GM04503 (cell line): ENCODE measurements around the gene GNLY.
"Not testable (repeated sequence)": the region's sequence is repeated elsewhere in the genome, so short reads cannot be mapped to it uniquely, and the experiment has no call there.

Source experiments
- DNase-seq: peaks from one replicate; pipeline ENCODE4 v3.0.0-alpha.2; 2012; ENCODE audit warnings: low read depth

GNLY gene

DNA sequence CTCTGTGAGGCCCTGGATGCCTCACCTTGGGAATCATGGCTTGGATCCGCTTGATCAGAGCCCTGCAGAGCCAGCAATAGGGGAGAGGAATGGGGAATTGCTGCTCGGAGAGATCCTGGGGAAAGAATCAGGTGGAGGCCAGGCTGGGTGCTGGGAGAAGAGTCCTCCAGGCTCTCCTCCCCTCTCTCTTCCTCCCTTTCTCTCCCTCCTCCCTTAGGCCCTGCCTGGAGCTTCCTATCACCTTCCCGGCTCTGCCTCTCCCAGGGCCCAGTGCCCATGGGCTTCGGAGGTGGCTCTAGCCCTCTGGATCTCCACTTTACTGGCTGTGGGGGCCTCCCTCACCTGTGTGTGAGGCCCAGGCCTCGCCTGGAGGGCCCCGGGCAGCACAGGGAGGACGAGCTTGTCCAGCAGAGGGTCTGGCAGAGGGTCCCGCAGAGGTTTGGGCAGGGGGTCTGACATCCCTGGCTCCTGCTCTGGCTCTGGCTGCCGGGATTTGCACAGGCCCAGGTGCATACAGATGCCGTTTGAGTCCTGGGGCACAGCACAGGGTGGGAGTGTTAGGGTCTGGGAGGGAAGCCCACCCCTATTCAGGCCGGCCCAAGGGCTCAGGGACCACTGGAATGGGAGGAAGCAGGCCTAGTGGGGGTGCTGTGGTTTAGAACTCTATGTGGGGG is 28.8 kb upstream of the GNLY start:
- no peak for DNase-seq

DNA sequence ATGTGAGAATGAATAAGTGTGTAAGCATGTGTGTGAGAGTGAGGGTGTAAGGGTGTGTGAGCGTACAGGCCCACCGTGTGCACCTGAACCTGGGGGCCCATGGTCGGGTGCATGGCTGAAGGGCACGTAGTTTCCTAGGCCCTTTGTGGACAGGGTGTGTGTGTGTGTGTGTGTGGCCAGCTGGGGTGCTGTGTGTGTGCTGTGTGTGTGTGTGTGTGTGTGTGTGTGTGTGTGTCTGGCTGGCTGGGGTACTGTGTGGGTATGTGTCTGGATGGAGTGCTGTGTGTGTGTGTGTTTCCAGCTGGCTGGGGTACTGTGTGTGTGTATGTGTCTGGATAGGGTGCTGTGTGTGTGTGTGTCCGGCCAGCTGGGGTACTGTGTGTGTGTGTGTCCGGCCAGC is 28.1 kb upstream of the GNLY start:
- no peak for DNase-seq

DNA sequence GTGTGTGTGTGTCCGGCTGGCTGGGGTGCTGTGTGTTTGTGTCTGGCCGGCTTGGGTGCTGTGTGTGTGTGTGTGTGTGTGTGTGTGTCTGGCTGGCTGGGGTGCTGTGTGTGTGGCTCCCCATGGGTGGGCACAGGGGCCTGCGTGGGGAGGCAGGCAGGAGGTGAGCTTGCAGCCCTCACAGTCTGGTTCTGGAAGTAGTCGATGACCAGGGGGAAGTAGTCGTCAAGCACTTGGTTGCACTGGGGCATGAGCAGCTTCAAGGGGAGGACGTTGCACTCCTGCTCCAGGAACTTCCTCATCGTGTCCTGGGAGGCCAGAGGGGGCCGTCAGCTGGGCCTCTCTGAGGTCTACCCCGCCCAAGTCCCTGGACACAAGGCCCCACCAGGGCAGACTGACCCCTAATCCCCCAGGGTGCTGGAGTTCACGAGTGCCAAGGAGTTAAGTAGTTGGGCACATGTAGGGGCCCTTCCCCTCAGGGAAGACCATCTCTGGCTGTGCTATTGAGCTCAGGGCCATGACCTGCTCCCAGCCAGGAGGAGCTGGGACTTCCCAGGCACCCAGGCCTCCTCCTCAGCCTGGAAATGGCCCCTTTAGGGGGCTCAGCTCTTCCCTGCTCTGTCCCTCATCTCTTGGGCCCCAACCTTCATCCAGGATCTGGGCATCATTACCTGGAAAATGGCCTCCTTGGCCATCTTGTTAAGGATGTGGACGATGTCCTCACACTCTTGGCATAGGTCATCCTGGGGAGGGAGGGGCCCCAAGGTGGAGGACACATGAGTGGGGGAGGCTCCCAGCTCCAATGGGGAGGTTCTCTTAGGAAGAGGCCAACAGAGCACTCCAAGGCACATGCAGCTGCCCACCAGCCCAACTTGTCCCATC is 27.5 kb upstream of the GNLY start:
- no peak for DNase-seq

DNA sequence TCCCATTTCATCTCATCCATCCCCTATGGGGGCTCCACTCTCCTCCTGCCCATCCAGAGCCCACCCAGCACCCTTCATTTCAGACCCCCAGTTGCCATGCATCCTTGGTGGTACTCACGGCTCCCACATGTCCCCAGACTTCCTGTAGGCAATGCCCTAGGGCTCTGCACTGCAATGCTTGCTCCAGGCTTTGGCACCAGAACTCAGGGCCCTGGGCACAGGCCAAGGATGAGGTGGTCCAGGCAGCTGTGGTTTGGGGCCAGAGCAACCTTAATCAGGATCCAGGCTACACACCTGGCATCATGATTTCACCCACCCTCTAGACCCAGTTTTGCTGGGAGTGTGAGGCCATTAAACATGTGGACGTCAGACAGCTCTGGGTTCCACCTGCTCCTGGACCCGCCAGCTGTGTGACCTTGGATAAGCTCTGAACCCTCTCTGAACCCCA is 26.6 kb upstream of the GNLY start:
- DNase-seq, result no peak

DNA sequence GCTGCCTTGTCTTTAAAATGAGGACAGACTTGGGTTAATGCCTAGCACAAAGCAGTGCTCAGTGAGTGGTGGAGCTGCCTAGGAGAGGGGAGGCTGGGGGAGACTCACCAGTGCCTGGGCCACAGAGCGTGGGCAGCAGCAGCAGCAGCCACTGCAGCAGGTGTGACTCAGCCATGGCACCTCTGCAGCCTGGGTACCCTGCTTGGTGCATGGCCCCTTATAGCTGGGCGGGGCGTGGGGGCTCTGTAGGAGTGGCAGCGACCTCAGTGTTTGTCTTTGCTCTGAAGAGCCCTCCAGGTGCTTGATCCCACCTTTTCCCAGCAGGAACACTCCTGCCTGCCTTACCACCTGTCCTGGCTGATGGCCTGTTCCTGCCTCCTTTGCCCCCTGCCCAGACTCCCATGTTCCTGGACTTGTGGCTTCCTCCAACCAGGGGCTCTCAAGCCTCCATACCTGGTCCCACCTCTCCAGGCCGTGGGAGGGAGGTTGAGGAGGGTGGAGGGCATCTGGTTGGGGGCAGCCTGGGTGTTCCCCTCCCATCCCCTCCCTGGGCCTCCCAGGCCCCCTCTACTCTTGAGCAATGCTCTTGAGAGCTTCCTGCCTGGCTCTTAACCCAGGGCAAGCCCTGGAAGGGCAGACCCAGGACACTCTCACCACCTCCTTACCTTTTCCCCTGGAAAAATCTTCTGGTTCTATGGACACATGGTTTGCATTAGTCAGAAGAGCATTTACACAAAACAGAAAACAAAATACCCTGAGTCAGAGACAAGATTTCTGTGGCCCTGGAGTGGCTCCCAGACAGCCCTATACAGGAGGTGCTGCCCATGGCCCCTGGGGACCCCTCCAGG is 25.9 kb upstream of the GNLY start, which contains the start of gene SFTPB:
Gene SFTPB (minus strand): TSS at position 191 of the 848 bp plus-strand sequence. CDS start 16 bp downstream, at position 175.
- no peak for DNase-seq

DNA sequence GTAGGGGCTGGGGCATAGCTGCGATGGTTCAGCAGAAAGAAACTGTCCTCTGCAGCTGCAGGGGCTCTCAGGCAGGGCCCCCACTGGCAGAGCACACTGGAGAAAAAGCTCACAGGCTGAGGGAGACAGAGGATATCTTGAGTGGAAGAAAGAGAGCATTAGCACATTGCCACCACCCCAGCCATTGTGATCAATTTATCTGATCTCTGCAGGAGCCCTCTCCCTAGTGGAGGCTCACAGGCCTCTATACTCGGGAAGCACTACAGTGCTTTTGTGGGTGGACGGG is 25.4 kb upstream of the GNLY start:
- no peak for DNase-seq

DNA sequence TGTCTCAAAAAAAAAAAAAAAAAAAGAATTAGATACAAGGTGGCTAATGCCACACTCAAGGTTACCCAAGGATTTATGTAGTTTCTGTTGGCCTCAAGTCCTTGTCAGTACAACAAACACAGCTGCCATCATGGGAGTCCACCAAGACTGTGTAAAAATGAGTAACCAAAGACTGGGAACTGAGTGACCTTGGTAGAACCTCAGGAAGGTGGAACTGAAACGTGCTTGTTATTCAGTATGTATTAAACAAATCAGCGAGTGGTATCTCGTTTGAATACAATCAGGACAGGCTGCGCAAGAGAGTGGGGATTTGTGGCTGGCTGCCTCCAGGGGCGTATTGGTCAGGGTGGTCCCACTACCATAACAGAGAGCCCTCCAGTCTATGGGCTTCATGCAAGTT is 24.6 kb upstream of the GNLY start:
- no peak for DNase-seq

DNA sequence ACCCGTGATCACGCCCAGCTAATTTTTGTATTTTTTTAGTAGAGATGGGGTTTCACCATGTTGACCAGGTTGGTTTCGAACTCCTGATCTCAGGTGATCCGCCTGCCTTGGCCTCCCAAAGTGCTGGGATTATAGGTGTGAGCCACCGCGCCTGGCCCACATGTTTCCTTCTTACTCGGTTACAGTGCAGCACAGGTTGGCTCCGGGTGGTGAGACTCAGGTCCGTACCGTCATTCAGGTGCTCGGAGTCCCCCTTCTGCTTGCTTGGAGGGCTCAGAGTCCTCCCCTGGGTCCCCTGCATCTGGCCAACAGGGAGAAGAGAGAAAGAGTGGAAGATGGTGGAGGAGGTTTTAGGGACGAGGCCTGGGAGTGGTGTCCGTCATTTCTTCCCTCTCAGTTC is 23.7 kb upstream of the GNLY start:
- not testable (repeated sequence) for DNase-seq

DNA sequence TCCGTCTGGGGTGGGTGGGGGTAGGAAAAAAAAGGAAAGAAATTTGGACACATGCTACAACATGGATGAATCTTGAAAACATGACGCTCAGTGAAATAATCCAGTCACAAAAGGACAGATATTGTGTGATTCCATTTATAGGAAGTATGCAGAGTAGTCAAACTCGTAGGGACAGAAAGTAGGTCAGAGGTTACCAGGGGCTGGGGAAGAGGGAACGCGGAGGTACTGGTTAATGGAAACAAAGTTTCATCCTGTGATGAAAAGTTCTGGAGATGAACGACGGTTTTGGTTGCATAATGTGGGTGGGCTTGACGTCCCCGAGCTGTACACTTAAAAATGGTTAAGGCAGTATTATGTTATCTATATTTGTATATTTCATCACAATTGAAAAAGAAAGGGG is 21.7 kb upstream of the GNLY start:
- DNase-seq, result no peak

DNA sequence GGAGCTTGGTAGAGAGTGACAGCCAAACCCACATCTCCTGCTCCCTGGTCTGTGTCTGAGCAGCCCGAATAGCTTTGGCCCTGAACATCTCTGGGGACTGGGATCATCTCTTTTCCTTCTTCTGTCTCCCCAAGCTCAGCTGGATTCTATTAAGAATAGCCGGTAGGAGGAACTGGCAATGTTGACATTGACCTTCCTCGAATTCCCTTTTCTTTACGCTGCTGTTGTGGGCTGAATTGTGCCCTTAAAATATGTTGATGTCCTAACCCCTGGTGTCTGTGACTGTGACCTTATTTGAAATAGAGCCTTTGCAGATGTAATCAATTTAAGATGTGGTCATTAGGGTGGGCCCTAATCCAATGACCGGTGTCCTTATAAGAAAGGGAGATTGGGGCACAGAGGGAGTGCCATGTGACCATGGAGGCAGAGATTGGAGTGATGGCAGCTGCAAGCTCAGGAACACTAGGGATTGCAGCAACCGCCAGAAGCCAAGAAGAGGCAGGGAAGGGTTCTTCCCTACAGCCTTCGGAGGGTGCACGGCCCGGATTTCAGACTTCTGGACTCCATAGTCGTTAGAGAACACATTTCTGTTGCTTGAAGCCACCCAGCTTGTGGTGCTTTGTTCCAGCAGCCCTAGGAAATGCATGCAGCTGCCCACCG is 20.3 kb upstream of the GNLY start:
- DNase-seq, result no peak

DNA sequence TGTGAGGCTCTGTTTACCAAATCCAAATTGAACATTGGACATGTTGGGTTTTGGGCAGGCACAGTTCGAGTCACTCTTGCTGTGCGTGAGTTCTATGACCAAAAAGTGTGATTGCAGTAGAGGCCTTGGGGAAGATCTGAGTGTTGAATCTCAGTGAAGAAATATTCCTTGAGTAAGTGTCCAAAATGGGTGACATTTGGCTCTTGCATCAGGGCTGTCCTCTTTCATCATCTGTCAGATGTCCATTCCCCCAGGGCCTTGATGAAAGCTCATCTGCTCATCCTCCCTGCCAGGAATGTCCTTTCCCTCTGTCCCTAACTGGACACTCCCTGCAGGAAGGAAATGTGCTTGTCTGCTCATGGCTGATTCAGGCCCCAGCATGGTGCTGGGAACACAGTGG is 19.7 kb upstream of the GNLY start:
- DNase-seq, result no peak

DNA sequence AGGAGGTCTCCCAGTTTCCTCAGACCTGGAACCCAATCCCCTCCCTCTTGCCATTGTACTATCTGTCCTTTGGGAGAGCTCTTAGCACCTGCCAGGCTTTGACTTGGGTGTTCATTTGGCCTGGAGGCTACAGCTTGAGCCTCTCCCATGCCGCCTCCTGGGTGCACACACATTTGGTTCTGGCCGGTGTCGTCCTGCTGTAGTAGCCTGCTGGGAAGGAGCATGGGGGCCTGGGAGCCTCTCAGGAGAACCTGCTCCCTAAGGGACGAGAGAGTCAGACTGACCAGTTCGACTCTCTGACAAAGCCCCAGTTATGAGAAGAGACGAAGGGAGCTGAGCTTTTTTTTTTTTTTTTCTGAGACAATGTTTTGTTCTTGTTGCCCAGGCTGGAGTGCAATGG is 18.7 kb upstream of the GNLY start:
- DNase-seq, result no peak

DNA sequence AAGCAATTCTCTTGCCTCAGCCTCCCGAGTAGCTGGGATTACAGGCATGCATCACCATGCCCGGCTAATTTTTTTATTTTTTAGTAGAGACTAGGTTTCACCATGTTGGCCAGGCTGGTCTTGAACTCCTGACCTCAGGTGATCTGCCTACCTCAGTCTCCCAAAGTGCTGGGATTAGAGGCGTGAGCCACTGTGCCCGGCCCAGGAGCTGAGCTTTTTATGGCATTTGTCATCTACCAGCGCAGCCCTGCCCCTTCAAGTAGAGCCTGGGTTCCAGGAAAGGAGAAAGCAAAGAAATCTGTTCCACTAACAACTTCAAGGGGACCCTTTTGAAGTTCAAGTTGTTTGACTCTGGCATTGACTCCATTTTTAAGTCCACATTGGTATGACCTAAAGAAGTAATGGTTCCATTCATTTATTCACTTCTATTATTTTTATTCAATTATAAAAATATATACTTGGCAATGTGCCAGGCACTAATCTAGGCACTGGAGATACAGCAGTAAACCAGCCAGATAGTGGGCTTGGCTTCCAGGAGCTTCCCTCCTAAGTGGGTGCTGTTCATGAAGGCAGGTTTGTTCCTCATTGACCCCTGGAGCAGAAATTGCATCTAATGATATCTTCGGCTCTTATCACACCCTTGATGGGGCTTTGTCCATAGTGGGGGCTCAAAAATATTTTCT is 18.2 kb upstream of the GNLY start:
- no peak for DNase-seq

DNA sequence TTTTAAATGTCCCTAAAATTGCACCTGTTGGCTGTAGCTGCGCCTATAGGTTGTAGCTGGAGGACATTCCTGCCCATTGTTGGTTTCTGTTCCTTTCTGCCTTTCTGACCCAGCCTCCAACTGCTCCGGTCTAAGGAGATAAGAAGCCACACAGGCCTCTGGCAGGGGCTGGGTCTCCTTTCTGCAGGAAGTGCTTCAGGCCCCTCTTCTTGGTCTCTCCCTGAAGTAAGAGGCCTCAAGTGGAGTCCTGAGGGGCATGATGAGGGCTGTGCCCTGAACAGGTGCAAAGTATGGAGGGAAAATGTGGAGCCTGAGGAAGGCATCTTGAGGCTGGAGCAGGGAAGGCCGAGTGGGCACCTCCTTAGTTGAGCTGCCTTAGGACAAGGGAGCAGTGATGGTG is 15.8 kb upstream of the GNLY start:
- DNase-seq, result no peak

DNA sequence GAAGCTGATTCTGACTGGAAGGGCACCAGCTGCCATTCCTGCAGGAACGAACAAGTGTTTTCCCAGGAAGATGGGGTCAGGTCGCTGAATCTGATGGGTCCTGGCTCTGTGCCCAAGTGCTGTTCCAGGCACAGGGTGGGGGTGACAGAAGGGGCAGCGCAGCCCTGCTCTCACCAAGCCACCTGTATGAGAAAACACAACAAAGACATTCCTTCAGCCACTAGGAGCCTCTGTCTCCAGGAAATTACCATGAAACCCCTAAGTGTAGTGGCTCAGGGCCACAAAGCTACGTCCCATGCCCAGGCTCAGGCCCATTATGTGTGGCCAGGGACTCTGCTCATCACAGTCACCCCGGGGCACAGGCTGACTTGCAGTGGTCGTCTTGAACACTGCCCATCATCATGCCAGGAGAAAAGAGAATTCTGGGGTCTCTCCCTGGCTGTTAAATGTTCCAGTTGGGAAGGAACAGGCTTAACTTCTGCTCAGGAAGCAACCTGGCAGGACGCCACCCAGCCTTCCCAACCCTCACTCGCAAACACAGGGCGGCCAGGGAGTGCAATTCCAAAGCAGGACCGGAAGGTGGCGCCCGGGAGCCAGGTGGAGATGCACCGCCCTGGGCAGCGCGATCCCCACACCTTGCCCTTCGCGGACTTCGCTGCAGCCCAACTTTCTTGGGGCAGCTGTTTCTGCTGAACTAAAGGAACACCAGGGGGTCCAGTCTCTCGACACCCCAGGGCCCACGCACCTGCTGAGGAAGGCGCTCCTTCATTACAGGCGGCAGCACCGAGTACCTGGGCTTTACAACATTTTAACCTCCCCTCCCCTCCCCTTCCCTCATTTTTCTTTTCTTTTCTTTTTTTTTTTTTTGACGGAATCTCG is 15.1 kb upstream of the GNLY start:
- no peak for DNase-seq

DNA sequence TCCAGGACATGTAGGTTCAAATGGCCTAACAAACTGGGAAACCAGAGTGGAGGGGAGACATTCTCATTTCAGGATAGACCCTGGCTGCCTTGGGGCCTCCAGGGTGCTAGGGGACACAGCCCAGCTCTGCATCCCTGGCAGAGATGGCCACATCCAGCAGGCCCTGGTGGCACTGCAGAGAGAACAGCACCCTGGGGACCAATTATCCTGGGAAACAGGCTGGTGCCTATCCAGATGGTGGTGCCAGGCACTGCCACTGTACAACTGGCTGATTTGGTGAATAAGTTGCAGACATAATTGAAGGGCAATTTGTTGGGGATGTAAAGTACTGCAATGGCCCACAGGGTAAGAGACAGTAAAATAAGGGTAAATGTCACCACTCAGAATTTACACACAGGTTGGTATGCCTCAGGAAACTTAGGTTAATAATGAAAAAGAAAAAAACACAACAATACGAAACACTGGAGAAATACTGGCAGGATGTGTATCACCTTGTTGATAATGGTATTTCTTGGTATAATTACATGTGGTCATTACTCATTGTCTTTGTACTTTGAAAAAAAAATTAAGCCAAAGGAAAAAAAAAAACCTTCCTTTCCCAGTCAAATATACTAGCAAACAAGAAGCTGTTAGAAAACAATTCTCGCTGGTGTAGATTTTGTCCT is 13.3 kb upstream of the GNLY start:
- DNase-seq, result no peak

DNA sequence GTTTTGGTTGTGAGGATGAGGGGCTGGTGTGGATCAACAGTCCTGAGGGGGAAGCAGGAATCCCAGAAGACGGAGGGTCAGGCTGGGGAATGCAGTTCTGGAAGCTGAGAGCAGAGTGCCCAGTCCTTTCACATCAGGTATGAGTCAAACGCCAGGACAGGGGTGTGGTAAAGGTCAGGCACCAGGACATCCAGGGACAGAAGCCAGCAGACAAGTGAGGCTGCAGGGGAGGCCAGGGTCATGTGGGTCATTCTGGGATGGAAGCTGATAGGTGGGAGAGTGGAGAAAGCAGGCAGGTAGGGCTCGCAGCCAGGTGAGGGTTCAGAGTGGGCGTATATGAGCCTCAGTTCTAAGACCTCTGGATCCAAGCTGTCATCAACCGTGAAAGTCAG is 12.8 kb upstream of the GNLY start:
- DNase-seq, result no peak

DNA sequence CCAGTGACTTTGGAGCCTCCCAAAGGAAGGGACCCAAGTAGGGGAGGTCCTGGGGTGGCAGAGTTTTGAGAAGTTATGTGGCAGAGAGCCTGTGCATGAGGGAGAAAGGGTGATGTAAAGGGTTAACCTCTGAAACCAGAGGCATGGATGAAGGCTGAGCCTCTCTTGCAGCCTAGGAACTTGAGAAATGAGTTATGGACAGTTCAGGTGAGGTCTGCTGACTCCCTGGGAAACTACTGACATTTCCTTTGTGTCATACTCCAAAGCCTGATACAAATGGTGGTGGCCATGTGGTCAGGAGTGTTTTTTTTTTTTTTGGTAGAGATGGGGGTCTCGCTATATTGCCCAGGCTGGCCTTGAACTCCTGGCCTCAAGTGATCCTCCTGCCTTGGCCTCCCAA is 12.4 kb upstream of the GNLY start:
- no peak for DNase-seq

DNA sequence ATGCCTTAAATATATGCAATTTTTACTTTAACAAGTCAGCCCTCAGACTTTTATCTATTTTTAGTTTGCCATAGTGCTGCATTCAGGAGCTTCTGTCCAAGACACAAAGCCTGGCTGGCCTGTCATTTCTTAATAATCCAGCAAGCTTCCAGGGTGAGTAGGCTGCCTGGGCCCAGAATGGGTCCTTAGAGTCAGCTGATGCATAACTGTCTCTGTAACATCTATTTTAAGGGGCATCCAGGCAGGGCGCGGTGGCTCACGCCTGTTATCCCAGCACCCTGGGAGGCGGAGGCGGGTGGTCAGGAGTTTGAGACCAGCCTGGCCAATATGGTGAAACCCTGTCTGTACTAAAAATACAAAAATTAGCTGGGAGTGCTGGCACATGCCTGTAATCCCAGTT is 11.8 kb upstream of the GNLY start:
- DNase-seq, result no peak

DNA sequence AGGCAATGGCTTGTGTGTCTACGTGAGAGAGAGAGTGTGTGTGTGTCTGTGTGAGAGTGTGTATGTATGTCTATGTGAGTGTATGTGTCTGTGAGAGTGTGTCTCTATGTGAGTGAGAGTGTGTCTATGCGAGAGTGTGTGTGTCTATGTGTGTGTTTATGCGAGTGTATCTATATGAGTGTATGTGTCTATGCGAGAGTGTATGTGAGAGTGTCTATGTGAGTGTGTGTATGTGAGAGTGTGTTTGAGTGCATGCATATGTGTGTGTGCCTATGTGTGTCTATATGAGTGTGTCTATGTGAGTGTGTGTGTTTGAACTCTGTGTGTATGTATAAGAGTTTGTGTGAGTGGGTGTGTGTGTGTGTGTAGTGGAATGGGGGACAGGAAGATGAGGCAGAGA is 9.8 kb upstream of the GNLY start:
- no peak for DNase-seq
